Skeletal muscle tissue (tissue), 4 donors: Measurements from ENCODE around the gene TSPAN32. TPM values are rescaled to one million over a fixed set of nuclear protein-coding genes. Genes with fewer than 3 reads are reported as not detected.

Experiments used
- H3K27ac ChIP-seq: one replicate; pipeline ENCODE4 v1.7.0; 2013; ENCODE audit warnings: mild to moderate bottlenecking, low read depth, low read length, inconsistent platforms
- H3K27me3 ChIP-seq, 3 donors: one replicate each; pipeline ENCODE4 v1.7.0; 2013; ENCODE audit warnings: low read length in 3 of 3; ENCODE audit not compliant: control insufficient read depth in 3 of 3, insufficient read depth in 3 of 3
- H3K36me3 ChIP-seq, 3 donors: one replicate each; pipeline ENCODE4 v1.7.0; 2013; ENCODE audit warnings: low read length in 3 of 3; ENCODE audit not compliant: control insufficient read depth in 3 of 3, insufficient read depth in 3 of 3
- H3K4me1 ChIP-seq, 3 donors: one replicate each; pipeline ENCODE4 v1.7.0; 2013; ENCODE audit warnings: low read length in 3 of 3, mild to moderate bottlenecking in 3 of 3; ENCODE audit not compliant: control insufficient read depth in 3 of 3, insufficient read depth in 3 of 3
- H3K4me3 ChIP-seq, 3 donors: one replicate each; pipeline ENCODE4 v1.7.0; 2013; ENCODE audit warnings: low read length in 3 of 3
- H3K9ac ChIP-seq, 3 donors: one replicate each; pipeline ENCODE4 v1.7.0; 2013; ENCODE audit warnings: low read length in 3 of 3, mild to moderate bottlenecking in 3 of 3, moderate library complexity in 2 of 3, low read depth in 1 of 3
- H3K9me3 ChIP-seq, 3 donors: one replicate each; pipeline ENCODE4 v1.7.0; 2013; ENCODE audit warnings: low read length in 3 of 3; ENCODE audit not compliant: control insufficient read depth in 3 of 3
- total RNA-seq: library from RNA; depleted of rRNA; stranded (reverse); fragments of >200 nt; gene quantifications from one replicate; pipeline ENCODE4 v1.2.3, GENCODE V29; 2014
- donor health status: Osteomylitis.

Gene TSPAN32
- total RNA-seq, 1 donor from 2014 or later, result 2.1 TPM

- H3K4me3 ChIP-seq, result no peak overlapping the region
- peaks cover 13 to 30% (median 28%) of the 10 kb centered on the region in 3 donors for H3K4me1 ChIP-seq
- H3K9ac ChIP-seq, result no peak overlapping the region
- no peaks in the 10 kb centered on the region for H3K9me3 ChIP-seq
- H3K27me3 ChIP-seq, result no peaks in the 10 kb centered on the region
- no peak overlapping the region for H3K27ac ChIP-seq
- no peaks in the 10 kb centered on the region for H3K36me3 ChIP-seq
Measured at GRCh38 chr11:2310073-2310785, 8.4 kb downstream of the TSPAN32 start.

DNA sequence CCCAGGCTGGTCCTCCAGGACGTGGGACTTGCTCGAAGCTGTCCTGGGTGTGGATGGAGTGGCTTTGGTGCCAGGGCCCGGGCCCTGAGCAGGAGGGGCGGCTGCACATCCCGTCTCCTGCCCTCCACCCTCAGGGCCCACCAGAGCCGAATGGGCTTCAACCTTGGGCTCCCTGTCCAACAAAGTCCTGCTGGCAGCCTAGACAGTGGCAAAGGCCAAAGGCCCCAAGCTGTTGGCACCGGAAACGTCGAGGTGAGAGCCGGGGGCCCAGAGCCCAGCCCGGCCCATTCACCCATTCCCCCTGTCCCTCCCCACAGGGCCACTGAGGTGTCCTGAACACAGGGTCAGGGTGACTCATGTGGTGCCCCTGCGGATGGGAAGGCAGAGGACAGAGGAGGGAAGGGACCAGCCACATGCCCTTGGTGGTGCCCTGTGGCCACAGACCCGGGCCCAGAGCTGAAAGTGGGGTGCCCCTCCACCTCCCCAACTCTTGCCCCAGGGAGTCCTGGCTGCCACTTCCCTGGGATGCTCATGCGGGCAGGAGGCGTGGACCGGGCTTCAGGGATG lies 9.1 kb downstream of the TSPAN32 start:
- H3K4me1 ChIP-seq, result peaks cover 7 to 25% (median 24%) of the 10 kb centered on the region in 3 donors

GRCh38 chr11:2311353-2312133 lies 9.7 kb downstream of the TSPAN32 start:
- H3K9ac ChIP-seq, result peak overlapping the region in 1 of 3 donors; percentile 16
- H3K36me3 ChIP-seq, result no peaks in the 10 kb centered on the region
- H3K27me3 ChIP-seq, result no peaks in the 10 kb centered on the region
- H3K27ac ChIP-seq, result no peak overlapping the region
- H3K4me1 ChIP-seq, result peaks cover 4 to 19% (median 19%) of the 10 kb centered on the region in 3 donors
- no peaks in the 10 kb centered on the region for H3K9me3 ChIP-seq
- no peak overlapping the region for H3K4me3 ChIP-seq

More for the DNA sequence above, 9.1 kb downstream of the TSPAN32 start:
- no peak overlapping the region for H3K4me3 ChIP-seq
- no peak overlapping the region for H3K9ac ChIP-seq
- no peaks in the 10 kb centered on the region for H3K36me3 ChIP-seq
- no peaks in the 10 kb centered on the region for H3K9me3 ChIP-seq
- H3K27me3 ChIP-seq, result no peaks in the 10 kb centered on the region
- H3K27ac ChIP-seq, result no peak overlapping the region

DNA sequence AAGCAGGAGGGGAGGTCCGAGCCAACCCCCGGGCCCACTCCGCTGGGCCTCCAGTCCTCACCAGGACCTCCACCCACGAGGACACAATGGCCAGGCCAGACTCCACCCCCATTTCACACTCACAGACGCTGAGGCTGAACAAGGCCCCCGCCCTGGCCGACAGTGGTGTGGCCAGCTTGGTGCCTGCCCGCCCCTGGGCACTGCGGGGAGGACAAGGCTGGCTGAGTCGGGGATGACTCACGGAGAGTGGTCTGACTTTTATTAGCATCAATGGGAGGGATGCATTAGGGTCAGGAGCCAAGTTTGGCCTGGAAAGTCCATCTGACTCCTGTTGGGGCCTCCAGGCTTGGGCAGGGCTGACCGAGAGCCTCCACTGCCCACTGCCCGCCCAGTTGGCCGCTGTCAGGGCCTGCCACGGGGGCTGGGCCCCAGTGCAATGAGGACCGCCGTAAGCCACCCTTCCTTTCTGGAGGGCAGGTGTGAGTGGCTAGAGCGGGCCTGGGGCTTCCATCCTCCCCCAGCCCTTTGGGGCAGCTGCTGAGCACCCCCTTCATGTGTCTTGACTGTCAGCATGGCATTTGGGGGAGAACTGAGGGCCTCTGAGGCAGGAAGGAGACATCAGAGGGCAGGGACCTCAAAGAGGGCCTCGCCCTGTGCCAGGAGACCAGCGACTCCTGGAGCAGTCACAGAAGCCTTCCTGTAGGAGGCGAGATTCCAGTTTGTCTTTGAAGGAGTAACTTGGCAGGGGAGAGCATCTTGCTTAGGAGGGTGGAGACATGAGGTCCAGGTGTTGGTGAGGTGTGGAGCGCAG lies 10.6 kb downstream of the TSPAN32 start:
- peaks cover 4 to 14% (median 12%) of the 10 kb centered on the region in 3 donors for H3K4me1 ChIP-seq

DNA sequence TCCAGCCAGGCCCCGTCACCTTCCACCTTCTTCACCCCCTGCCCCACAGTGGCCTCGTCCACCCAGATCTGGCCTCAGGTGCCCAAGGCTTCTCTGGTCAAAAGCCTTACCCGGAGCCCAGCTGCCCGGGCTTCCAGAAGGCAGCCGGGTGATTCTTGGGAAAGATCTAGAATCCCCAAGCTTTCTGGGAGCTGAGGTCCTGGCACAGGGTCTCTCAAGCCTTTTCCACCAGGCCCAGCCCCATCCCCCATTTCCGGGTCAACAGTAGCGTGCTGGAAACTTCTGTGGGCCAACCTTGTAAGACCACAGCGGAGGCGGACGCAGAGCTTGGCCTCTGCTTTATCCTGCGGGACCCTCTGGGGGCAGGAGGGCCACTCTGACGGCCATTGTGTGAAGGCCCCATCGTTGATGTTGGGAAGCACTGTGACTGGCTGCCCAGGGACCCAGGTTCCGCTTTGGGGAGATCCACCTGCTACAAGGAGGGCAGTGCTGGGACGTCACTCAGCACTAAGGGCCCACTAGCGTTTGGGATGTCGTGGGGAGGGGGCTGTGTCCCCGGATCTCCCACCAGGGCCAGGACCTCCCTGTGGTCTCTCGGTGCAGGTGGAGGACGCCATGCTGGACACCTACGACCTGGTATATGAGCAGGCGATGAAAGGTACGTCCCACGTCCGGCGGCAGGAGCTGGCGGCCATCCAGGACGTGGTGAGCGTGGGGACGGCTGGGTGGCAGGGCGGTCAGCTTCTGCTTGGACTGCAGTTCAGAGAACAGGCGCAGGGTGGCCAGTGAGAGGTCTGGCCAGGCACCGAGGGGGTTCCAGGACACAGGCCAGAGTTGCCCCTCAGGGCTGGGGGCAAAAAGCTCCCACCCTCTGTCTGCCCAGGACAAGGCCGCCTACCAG lies 11.5 kb downstream of the TSPAN32 start:
- Histone ChIP-seq H3K4me3 (no peak overlapping the region), H3K9me3 (peaks cover 2 to 3% (median 2%) of the 10 kb centered on the region in 3 donors), H3K27me3 (no peaks in the 10 kb centered on the region), H3K27ac (no peak overlapping the region), H3K36me3 (no peaks in the 10 kb centered on the region), H3K4me1 (peaks cover 4 to 14% (median 11%) of the 10 kb centered on the region in 3 donors), H3K9ac (no peak overlapping the region)

More for the DNA sequence above, 10.6 kb downstream of the TSPAN32 start:
- Histone ChIP-seq H3K27me3 (no peaks in the 10 kb centered on the region), H3K27ac (no peak overlapping the region), H3K36me3 (no peaks in the 10 kb centered on the region), H3K4me3 (no peak overlapping the region), H3K9ac (peak overlapping the region in 1 of 3 donors; percentile 16), H3K9me3 (no peaks in the 10 kb centered on the region)

DNA sequence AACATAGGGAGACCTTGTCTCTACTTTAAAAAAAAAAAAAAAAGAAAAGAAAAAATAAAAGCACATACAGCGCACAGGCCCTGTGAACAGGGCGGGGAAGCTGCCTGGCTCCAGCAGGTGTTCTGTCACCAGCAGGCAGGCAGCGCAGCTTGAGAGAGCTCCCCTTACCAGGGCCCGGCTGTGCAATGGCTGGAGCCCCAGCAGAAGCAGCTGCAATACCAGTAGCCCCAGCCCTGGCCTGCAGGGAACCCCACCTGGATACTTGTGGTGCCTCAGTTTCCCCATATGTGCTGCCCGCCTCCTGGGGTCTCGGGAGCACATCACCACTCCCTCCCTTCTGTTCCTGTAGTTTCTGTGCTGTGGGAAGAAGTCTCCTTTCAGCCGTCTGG lies 12.3 kb downstream of the TSPAN32 start:
- H3K9ac ChIP-seq, result peak overlapping the region in 1 of 3 donors; percentile 40
- H3K36me3 ChIP-seq, result no peaks in the 10 kb centered on the region
- H3K4me3 ChIP-seq, result no peak overlapping the region
- peaks cover 2 to 3% (median 2%) of the 10 kb centered on the region in 3 donors for H3K9me3 ChIP-seq
- peaks cover 4 to 14% (median 11%) of the 10 kb centered on the region in 3 donors for H3K4me1 ChIP-seq
- H3K27me3 ChIP-seq, result no peaks in the 10 kb centered on the region
- H3K27ac ChIP-seq, result peak overlapping the region; percentile 23

DNA sequence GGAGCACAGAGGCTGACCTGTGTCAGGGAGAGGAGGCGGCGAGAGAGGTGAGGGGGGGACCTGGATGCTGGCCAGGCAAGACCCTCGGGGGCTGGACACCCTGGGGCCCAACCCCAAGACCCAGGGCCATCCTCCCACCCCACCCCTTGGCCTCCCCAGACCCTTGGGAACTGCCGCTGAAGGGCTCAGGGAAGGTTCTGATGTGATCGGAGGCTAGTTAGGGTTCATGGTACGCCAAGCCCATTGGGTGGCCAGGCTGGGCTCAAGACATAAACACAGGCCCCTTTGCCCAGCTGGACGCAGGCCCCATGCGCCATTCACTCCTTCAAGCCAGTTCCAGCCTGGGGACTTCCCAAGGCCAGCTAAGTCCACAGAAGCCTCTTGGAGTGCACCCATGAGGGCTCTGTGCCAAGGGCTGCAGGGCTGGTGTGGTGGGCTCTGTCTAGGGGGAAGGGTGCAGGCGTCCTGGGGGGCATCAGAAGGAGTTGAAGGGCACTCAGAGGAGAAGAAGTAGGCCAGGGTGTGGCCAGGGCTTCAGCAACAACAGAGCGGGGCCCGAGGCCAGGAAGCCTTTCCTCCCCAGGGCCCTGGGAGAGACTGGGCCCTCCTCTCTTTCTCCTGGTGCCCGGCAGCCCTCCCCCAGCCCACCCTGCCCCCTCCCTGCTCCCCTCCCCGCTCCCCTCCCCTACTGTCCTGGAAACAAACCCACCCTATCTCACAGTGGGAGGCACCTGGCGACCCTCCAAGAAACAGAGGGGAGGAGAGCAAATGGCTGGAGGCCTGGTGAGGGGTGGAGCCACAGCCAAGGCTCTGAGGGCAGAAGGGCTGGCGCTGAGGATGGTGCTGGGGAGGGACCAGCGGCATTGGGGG lies 12.9 kb downstream of the TSPAN32 start:
- H3K36me3 ChIP-seq, result no peaks in the 10 kb centered on the region
- H3K4me1 ChIP-seq, result peaks cover 4 to 14% (median 11%) of the 10 kb centered on the region in 3 donors
- peaks cover 2 to 3% (median 2%) of the 10 kb centered on the region in 3 donors for H3K9me3 ChIP-seq
- H3K9ac ChIP-seq, result peak overlapping the region in 2 of 3 donors; percentile 20 to 40
- H3K27me3 ChIP-seq, result no peaks in the 10 kb centered on the region
- peak overlapping the region; percentile 23 for H3K27ac ChIP-seq
- no peak overlapping the region for H3K4me3 ChIP-seq

DNA sequence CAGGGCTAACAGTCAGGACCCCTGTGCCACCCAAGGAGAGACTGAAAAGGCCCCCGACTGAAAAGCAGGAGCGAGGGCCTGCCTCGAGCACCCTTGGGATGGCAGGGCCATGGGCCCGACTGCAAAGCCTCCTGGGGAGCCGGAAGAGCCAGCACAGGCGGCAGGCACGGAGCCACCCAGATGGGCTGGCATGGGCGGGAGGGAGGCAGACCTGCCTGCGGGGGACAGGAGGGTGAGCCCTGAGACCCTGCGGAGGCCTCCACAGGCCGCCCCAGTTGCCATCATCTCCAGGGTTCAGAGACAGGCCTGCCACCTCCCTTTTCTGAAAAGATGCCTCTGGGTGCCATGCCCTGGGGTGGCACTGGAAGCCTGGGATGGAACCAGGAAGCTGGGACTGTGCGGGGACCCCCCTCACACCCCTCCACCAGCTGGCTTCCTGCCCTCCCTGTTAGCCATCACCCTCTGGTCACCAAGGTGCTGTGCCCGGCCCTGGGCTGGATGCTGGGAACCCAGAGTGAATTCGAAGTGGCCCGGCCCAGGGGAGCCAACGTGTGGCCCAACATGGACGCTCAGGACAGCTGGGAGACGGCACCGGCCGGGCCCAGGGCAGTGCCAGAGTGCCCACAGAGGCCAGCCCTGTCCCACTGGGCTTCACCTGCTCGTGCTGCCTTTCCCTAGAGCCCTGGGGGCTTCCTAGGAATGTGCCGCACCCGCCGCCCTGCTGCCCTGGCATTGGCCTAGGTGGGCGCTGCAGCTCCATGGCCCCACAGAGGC lies 13.8 kb downstream of the TSPAN32 start:
- Histone ChIP-seq H3K4me1 (peaks cover 4 to 14% (median 11%) of the 10 kb centered on the region in 3 donors), H3K36me3 (no peaks in the 10 kb centered on the region), H3K4me3 (no peak overlapping the region), H3K27ac (no peak overlapping the region), H3K9me3 (peaks cover 2 to 3% (median 2%) of the 10 kb centered on the region in 3 donors), H3K9ac (no peak overlapping the region), H3K27me3 (no peaks in the 10 kb centered on the region)
